H9 (cell line): Measurements from ENCODE around the gene ASB18. TPM values are rescaled to one million over a fixed set of nuclear protein-coding genes. Genes with fewer than 3 reads are reported as not detected.

ENCODE experiments used
- DNase-seq: peaks from one replicate; pipeline ENCODE4 v3.0.0-alpha.2; 2017
- H2AFZ ChIP-seq: one replicate; pipeline ENCODE4 v1.6.1; 2013; ENCODE audit warnings: mild to moderate bottlenecking, low read length, control low read depth, moderate library complexity
- H2AK5ac ChIP-seq: 2 replicates; pipeline ENCODE4 v1.6.1; 2013; ENCODE audit warnings: low read length, control low read depth, mixed read lengths; ENCODE audit not compliant: insufficient read length
- H2BK120ac ChIP-seq: one replicate; pipeline ENCODE4 v1.6.1; 2013; ENCODE audit warnings: low read depth, mild to moderate bottlenecking, low read length, control low read depth, inconsistent platforms; ENCODE audit not compliant: poor library complexity, severe bottlenecking
- H2BK12ac ChIP-seq: 2 replicates; pipeline ENCODE4 v1.6.1; 2013; ENCODE audit warnings: low read length, control low read depth, mixed read lengths, low read depth; ENCODE audit not compliant: insufficient read length
- H2BK15ac ChIP-seq: 2 replicates; pipeline ENCODE4 v1.6.1; 2013; ENCODE audit warnings: low read depth, low read length, control low read depth
- H2BK20ac ChIP-seq: one replicate; pipeline ENCODE4 v1.6.1; 2013; ENCODE audit warnings: low read depth, mild to moderate bottlenecking, low read length, control low read depth, inconsistent platforms; ENCODE audit not compliant: poor library complexity, severe bottlenecking
- H2BK5ac ChIP-seq: 2 replicates; pipeline ENCODE4 v1.6.1; 2013; ENCODE audit warnings: low read length, control low read depth, mixed read lengths; ENCODE audit not compliant: insufficient read length
- H3K14ac ChIP-seq: 2 replicates; pipeline ENCODE4 v1.6.1; 2013; ENCODE audit warnings: low read length, control low read depth; ENCODE audit not compliant: insufficient read depth
- H3K18ac ChIP-seq: 2 replicates; pipeline ENCODE4 v1.6.1; 2013; ENCODE audit warnings: low read depth, mild to moderate bottlenecking, mixed read lengths, low read length, control low read depth; ENCODE audit not compliant: insufficient read length
- H3K23ac ChIP-seq: 2 replicates; pipeline ENCODE4 v1.6.1; 2013; ENCODE audit warnings: low read length, control low read depth, mixed read lengths, low read depth; ENCODE audit not compliant: insufficient read length
- H3K23me2 ChIP-seq: 2 replicates; pipeline ENCODE4 v1.6.1; 2013; ENCODE audit warnings: low read depth, mild to moderate bottlenecking, mixed read lengths, low read length, control low read depth; ENCODE audit not compliant: insufficient read length, poor library complexity, severe bottlenecking
- H3K27ac ChIP-seq: 2 replicates; pipeline ENCODE4 v1.5.1; 2013; ENCODE audit warnings: low read length, control low read depth, mixed read lengths, low read depth; ENCODE audit not compliant: insufficient read length
- H3K27me3 ChIP-seq: 2 replicates; pipeline ENCODE4 v1.6.1; 2013; ENCODE audit warnings: low read length, control low read depth, inconsistent platforms; ENCODE audit not compliant: insufficient read depth
- H3K4ac ChIP-seq: 2 replicates; pipeline ENCODE4 v1.6.1; 2013; ENCODE audit warnings: low read depth, mild to moderate bottlenecking, control low read depth, inconsistent platforms, low read length, moderate library complexity
- H3K4me1 ChIP-seq: 2 replicates; pipeline ENCODE4 v1.6.1; 2013; ENCODE audit warnings: low read length, control low read depth, inconsistent platforms; ENCODE audit not compliant: insufficient read depth
- H3K4me2 ChIP-seq: 2 replicates; pipeline ENCODE4 v1.6.1; 2013; ENCODE audit warnings: low read length, control low read depth, mixed read lengths; ENCODE audit not compliant: insufficient read length, insufficient read depth
- H3K56ac ChIP-seq: 2 replicates; pipeline ENCODE4 v1.6.1; 2013; ENCODE audit warnings: low read depth, mild to moderate bottlenecking, mixed read lengths, low read length, control low read depth; ENCODE audit not compliant: insufficient read length
- H3K79me1 ChIP-seq: 2 replicates; pipeline ENCODE4 v1.6.1; 2013; ENCODE audit warnings: low read depth, mild to moderate bottlenecking, moderate library complexity, low read length, control low read depth, inconsistent platforms; ENCODE audit not compliant: insufficient read depth, poor library complexity, severe bottlenecking
- H3K79me2 ChIP-seq: 2 replicates; pipeline ENCODE4 v1.6.1; 2013; ENCODE audit warnings: low read length, control low read depth, inconsistent platforms; ENCODE audit not compliant: insufficient read depth
- H3K9ac ChIP-seq: 2 replicates; pipeline ENCODE4 v1.6.1; 2013; ENCODE audit warnings: low read length, control low read depth, mixed read lengths; ENCODE audit not compliant: insufficient read length; ENCODE audit errors: extremely low read depth
- H3K9me3 ChIP-seq: one replicate; pipeline ENCODE4 v1.6.1; 2013; ENCODE audit warnings: low read depth, low read length, inconsistent platforms; ENCODE audit not compliant: control insufficient read depth
- H3T11ph ChIP-seq: one replicate; pipeline ENCODE4 v1.6.1; 2013; ENCODE audit warnings: mild to moderate bottlenecking, low read length, control low read depth, inconsistent platforms
- H4K20me1 ChIP-seq: one replicate; pipeline ENCODE4 v1.6.1; 2013; ENCODE audit not compliant: control insufficient read depth, insufficient read length, insufficient read depth
- H4K5ac ChIP-seq: 2 replicates; pipeline ENCODE4 v1.6.1; 2013; ENCODE audit warnings: low read depth, mild to moderate bottlenecking, mixed read lengths, low read length, control low read depth; ENCODE audit not compliant: insufficient read length
- H4K8ac ChIP-seq: replicated peaks from 2 replicates; pipeline ENCODE4 v1.6.1; 2013; ENCODE audit warnings: low read length, control low read depth, mixed read lengths, low read depth; ENCODE audit not compliant: insufficient read length
- H4K91ac ChIP-seq: 2 replicates; pipeline ENCODE4 v1.6.1; 2013; ENCODE audit warnings: low read depth, mild to moderate bottlenecking, moderate library complexity, mixed read lengths, low read length, control low read depth; ENCODE audit not compliant: insufficient read length
- H3K27ac Mint-ChIP-seq, 3 experiments: 2 replicates in 2 of 3; 3 replicates in 1 of 3; pipeline ENCODE4 v1.8.0; 2020 to 2021; ENCODE audit warnings: mixed read lengths in 3 of 3, mild to moderate bottlenecking in 1 of 3, moderate library complexity in 1 of 3
- H3K27me3 Mint-ChIP-seq: 2 replicates; pipeline ENCODE4 v1.8.0; 2021; ENCODE audit warnings: low read depth, mild to moderate bottlenecking, moderate library complexity, mixed read lengths
- H3K36me3 Mint-ChIP-seq, 3 experiments: 2 replicates in 2 of 3; 3 replicates in 1 of 3; pipeline ENCODE4 v1.8.0; 2020 to 2021; ENCODE audit warnings: low read depth in 3 of 3, mixed read lengths in 3 of 3; ENCODE audit not compliant: insufficient read depth in 1 of 3
- H3K4me1 Mint-ChIP-seq, 2 experiments: 2 replicates each; pipeline ENCODE4 v1.8.0; 2020; ENCODE audit warnings: mixed read lengths in 2 of 2
- H3K4me3 Mint-ChIP-seq, 2 experiments: 2 replicates in 1 of 2; 3 replicates in 1 of 2; pipeline ENCODE4 v1.8.0; 2020 to 2021; ENCODE audit warnings: mild to moderate bottlenecking in 2 of 2, mixed read lengths in 2 of 2, moderate library complexity in 1 of 2
- H3K9me3 Mint-ChIP-seq, 2 experiments: 2 replicates in 1 of 2; 3 replicates in 1 of 2; pipeline ENCODE4 v1.8.0; 2020; ENCODE audit warnings: mild to moderate bottlenecking in 2 of 2, mixed read lengths in 2 of 2, moderate library complexity in 1 of 2
- WGBS: extraction: QIAGEN DNeasy Blood & Tissue Kit; methylation state at CpG from one replicate; pipeline ENCODE4 v1.1.7; 2013; ENCODE audit warnings: missing lambda C conversion rate, low lambda C conversion rate, mixed read lengths; ENCODE audit not compliant: insufficient read length; ENCODE audit errors: extremely low coverage; 5-methylcytosine and 5-hydroxymethylcytosine counted together
- total RNA-seq: library from RNA; stranded (reverse); gene quantifications from 2 replicates; pipeline ENCODE4 v1.2.1, GENCODE V29; 2021
- TF ChIP-seq, protein P1 (sequence below): fragments of 200-600 bp; sonication (generic); conservative IDR thresholded peaks from 3 replicates; pipeline ENCODE4 v1.8.0; 2021; ENCODE audit warnings: antibody characterized with exemption, mild to moderate bottlenecking

The ASB18 gene
- total RNA-seq, 1 experiment from 2014 or later: not detected

DNA sequence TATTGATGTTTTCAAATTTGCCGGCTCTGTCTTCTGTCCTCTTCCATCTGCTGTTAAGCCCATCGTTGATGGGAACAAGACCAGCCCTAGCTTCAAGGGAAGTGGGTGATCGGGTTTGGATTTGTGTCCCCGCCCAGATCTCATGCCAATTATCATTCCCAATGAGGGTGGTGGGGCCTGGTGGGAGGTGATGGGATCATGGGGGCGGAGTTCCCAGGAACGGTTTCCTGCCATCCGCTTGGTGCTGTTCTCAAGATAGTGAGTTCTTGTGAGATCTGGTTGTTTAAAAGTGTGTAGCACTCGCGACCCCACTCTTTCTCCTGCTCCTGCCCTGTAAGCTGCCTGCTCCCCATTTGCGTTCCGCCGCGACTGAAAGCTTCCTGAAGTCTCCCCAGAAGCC, 9.5 kb downstream of the ASB18 start:
- WGBS: no CpG with 5 or more reads among the region's 13 CpGs
- TF ChIP-seq, protein P1, sequence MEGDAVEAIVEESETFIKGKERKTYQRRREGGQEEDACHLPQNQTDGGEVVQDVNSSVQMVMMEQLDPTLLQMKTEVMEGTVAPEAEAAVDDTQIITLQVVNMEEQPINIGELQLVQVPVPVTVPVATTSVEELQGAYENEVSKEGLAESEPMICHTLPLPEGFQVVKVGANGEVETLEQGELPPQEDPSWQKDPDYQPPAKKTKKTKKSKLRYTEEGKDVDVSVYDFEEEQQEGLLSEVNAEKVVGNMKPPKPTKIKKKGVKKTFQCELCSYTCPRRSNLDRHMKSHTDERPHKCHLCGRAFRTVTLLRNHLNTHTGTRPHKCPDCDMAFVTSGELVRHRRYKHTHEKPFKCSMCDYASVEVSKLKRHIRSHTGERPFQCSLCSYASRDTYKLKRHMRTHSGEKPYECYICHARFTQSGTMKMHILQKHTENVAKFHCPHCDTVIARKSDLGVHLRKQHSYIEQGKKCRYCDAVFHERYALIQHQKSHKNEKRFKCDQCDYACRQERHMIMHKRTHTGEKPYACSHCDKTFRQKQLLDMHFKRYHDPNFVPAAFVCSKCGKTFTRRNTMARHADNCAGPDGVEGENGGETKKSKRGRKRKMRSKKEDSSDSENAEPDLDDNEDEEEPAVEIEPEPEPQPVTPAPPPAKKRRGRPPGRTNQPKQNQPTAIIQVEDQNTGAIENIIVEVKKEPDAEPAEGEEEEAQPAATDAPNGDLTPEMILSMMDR: no peak
- Histone ChIP-seq H3K23ac (no peak overlapping the region), H3T11ph (no peak overlapping the region), H2AFZ (no peak overlapping the region), H3K4me2 (no peak overlapping the region), H3K56ac (no peak overlapping the region), H3K27me3 (no peaks in the 10 kb centered on the region), H4K20me1 (no peaks in the 10 kb centered on the region), H3K14ac (no peak overlapping the region), H4K91ac (no peak overlapping the region), H2BK120ac (no peak overlapping the region), H3K18ac (no peak overlapping the region), H3K79me2 (no peaks in the 10 kb centered on the region), H4K5ac (no peak overlapping the region), H3K9me3 (no peaks in the 10 kb centered on the region), H3K79me1 (no peaks in the 10 kb centered on the region), H2BK5ac (no peak overlapping the region), H2BK12ac (no peak overlapping the region), H4K8ac (no peak overlapping the region), H2BK15ac (no peak overlapping the region), H3K27ac (no peak overlapping the region), H2BK20ac (no peak overlapping the region), H3K9ac (no peak overlapping the region), H2AK5ac (no peak overlapping the region), H3K4me1 (0 out of 2 replicates have a peak, but pooled peaks cover 2% of the 10 kb centered on the region), H3K4ac (no peak overlapping the region), H3K23me2 (no peaks in the 10 kb centered on the region)
- no peaks in the 10 kb centered on the region for H3K9me3 Mint-ChIP-seq
- no peaks in the 10 kb centered on the region for H3K36me3 Mint-ChIP-seq
- peak; percentile 78 for DNase-seq
- H3K27ac Mint-ChIP-seq: peak overlapping the region in 1 of 3 experiments; percentile 31; a peak in 1 of 7 replicates
- peaks cover 7 to 14% of the 10 kb centered on the region in 2 experiments for H3K4me1 Mint-ChIP-seq
- no peak overlapping the region for H3K4me3 Mint-ChIP-seq
- no peaks in the 10 kb centered on the region; the same call in none of the 2 replicates for H3K27me3 Mint-ChIP-seq
